DMS 273 (cell line): ENCODE results near the gene IQCK.

Source experiments
- DNase-seq: peaks from one replicate; lab custom pipeline; 2025; ENCODE audit not compliant: unreplicated experiment; lab: John Stamatoyannopoulos, UW

IQCK gene

GRCh38 chr16:19698480-19699465 is 19.3 kb upstream of the IQCK start:
- no peak for DNase-seq

- no peak for DNase-seq
These were observed 18.6 kb upstream of the IQCK start for GRCh38 chr16:19699472-19699871.

- DNase-seq, result no peak
These were observed 17.7 kb upstream of the IQCK start for GRCh38 chr16:19700319-19700781.

GRCh38 chr16:19701091-19701490 is 17.0 kb upstream of the IQCK start:
- DNase-seq, result no peak

- no peak for DNase-seq
These were observed 14.7 kb upstream of the IQCK start for GRCh38 chr16:19703172-19703889.

GRCh38 chr16:19704321-19705145 is 13.5 kb upstream of the IQCK start:
- no peak for DNase-seq

- DNase-seq, result no peak
These were observed 12.9 kb upstream of the IQCK start for GRCh38 chr16:19705146-19705501.

GRCh38 chr16:19705843-19706242 is 12.2 kb upstream of the IQCK start:
- DNase-seq, result no peak

GRCh38 chr16:19706846-19707245 is 11.2 kb upstream of the IQCK start:
- DNase-seq, result no peak

- DNase-seq, result no peak
These were observed 10.3 kb upstream of the IQCK start for GRCh38 chr16:19707569-19708295.

GRCh38 chr16:19708296-19709205 is 9.5 kb upstream of the IQCK start:
- no peak for DNase-seq

GRCh38 chr16:19709381-19710136 is 8.5 kb upstream of the IQCK start:
- DNase-seq, result no peak

- DNase-seq, result no peak
These were observed 7.7 kb upstream of the IQCK start for GRCh38 chr16:19710191-19710908.

GRCh38 chr16:19710991-19711545 is 7.0 kb upstream of the IQCK start:
- DNase-seq, result no peak

GRCh38 chr16:19711643-19712042 is 6.4 kb upstream of the IQCK start:
- DNase-seq, result no peak

GRCh38 chr16:19712418-19713058 is 5.5 kb upstream of the IQCK start:
- DNase-seq, result no peak

- DNase-seq, result no peak
These were observed 4.4 kb upstream of the IQCK start for GRCh38 chr16:19713697-19714096.
